Stimulated activated naive B cell treated with anti-CD40 and anti-IgM and Interleukin-4, amounts not matched to agents 10 μg/mL and 1 μg/mL and 100 μg/mL, for 72 hours (primary cell): ENCODE measurements around the gene CTSL.

ENCODE experiments used
- ATAC-seq, 2 donors: fragments of 150-1000 bp; cut with Tn5 transposase; replicated peaks; 2 replicates each; pipeline ENCODE4 v1.10.0; 2021; ENCODE audit warnings: moderate library complexity in 1 of 2
- DNase-seq: peaks from one replicate; pipeline ENCODE4 v3.0.0; 2021
- H3K27ac Mint-ChIP-seq: one replicate; pipeline ENCODE4 v1.8.0; 2022; ENCODE audit warnings: mild to moderate bottlenecking, mixed read lengths
- H3K27me3 Mint-ChIP-seq, 2 donors: one replicate each; pipeline ENCODE4 v1.8.0; 2022; ENCODE audit warnings: mixed read lengths in 2 of 2
- H3K36me3 Mint-ChIP-seq, 2 donors: one replicate each; pipeline ENCODE4 v1.8.0; 2022; ENCODE audit warnings: mixed read lengths in 2 of 2, mild to moderate bottlenecking in 1 of 2
- H3K4me1 Mint-ChIP-seq, 2 donors: one replicate each; pipeline ENCODE4 v1.8.0; 2022; ENCODE audit warnings: mixed read lengths in 2 of 2, mild to moderate bottlenecking in 1 of 2
- H3K4me3 Mint-ChIP-seq, 2 donors: one replicate each; pipeline ENCODE4 v1.8.0; 2022; ENCODE audit warnings: mild to moderate bottlenecking in 2 of 2, mixed read lengths in 2 of 2, moderate library complexity in 1 of 2
- H3K9me3 Mint-ChIP-seq, 2 donors: one replicate each; pipeline ENCODE4 v1.8.0; 2022; ENCODE audit warnings: mixed read lengths in 2 of 2, mild to moderate bottlenecking in 1 of 2

CTSL gene

DNA sequence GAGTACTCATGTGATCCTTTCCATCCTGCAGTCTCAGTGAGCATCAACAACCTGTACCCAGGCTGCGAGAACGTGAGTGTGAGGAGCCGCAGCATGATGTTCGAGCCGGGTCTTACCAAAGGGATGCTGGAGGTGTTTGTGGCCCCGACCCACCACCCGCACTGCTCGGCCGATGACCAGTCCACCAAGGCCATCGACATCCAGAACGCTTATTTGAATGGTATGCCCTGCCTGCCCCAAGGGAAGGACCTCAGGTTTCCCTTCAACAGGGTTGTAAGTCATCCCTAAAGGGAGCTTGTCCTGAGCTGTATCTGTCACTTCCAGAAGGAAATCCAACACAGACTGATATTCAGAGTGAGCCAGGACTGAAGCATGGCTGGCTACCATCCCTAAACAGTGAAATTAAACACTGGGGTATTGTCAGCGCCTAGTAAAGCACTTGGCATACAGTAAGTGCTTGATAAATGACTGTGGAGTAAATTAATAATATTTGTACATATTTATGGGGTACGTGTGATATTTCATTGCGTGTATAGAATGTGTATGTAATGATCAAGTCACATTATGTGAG is 39.3 kb upstream of the CTSL start:
- Mint-ChIP-seq H3K27me3 (no peaks in the 10 kb centered on the region), H3K27ac (no peak overlapping the region), H3K36me3 (no peaks in the 10 kb centered on the region), H3K9me3 (peaks cover 4 to 7% of the 10 kb centered on the region in 2 donors), H3K4me3 (no peak overlapping the region), H3K4me1 (peaks cover 6 to 15% of the 10 kb centered on the region in 2 donors)
- DNase-seq (no peak), ATAC-seq (no peak)

GRCh38 chr9:87687207-87687606 is 38.7 kb upstream of the CTSL start:
- Mint-ChIP-seq H3K36me3 (no peaks in the 10 kb centered on the region), H3K4me3 (no peak overlapping the region), H3K9me3 (peaks cover 4 to 7% of the 10 kb centered on the region in 2 donors), H3K27ac (no peak overlapping the region), H3K4me1 (peaks cover 6 to 15% of the 10 kb centered on the region in 2 donors), H3K27me3 (no peaks in the 10 kb centered on the region)
- DNase-seq (no peak), ATAC-seq (no peak)

DNA sequence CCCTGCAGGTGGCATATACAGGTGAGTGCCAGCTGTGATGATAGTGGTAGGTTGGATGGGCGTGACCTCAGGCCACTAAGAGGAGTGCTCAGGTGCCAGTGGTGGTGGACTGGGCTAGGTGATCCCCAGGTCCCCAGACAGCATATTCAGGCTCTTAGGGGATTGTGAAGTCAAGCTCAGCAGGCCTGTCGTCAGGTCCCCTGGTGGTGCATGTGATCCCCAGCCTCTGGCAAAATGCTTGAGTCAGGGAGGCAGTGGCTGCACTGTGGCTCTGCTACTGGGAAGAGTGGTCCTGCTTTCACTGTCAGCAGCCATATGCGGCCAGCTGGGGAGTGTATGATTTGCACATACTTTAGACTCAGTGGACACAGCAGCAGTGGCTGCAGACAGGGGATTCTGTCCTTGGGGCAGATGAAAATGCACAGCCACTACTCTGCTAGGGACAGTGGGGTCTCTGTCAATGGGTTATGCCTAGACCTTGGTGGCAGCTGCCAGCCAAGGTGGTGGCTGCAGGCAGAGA is 31.6 kb upstream of the CTSL start:
- ATAC-seq: no peak
- Mint-ChIP-seq H3K27ac (no peak overlapping the region), H3K36me3 (peaks cover 5 to 6% of the 10 kb centered on the region in 2 donors), H3K4me1 (no peaks in the 10 kb centered on the region), H3K9me3 (peaks cover 16 to 20% of the 10 kb centered on the region in 2 donors), H3K27me3 (no peaks in the 10 kb centered on the region), H3K4me3 (no peak overlapping the region)
- no peak for DNase-seq

DNA sequence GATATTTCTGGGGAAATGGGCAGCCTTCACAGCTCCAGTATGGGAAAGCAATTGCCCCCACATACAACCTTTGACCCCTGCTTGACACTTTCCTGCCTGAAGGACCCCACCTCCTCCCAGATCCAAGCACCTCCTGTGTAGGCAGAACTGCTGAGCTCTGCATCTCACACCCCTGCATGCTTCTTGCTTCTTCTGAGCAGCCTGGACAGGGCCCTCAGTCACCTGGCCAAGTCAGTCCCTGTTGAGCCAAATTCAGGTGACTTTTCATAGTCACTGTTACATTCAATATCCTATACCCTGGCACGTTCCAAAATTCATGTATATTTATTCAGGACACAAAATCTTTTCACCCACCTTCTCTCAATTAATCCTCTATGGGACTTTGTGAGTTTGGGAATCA is 30.4 kb upstream of the CTSL start:
- Mint-ChIP-seq H3K27ac (no peak overlapping the region), H3K9me3 (peaks cover 14 to 20% of the 10 kb centered on the region in 2 donors), H3K36me3 (peaks cover 5 to 6% of the 10 kb centered on the region in 2 donors), H3K27me3 (no peaks in the 10 kb centered on the region), H3K4me1 (no peaks in the 10 kb centered on the region), H3K4me3 (no peak overlapping the region)
- ATAC-seq (no peak), DNase-seq (no peak)

- ATAC-seq: no peak
- no peaks in the 10 kb centered on the region for H3K4me1 Mint-ChIP-seq
- H3K27me3 Mint-ChIP-seq: no peaks in the 10 kb centered on the region
- peaks cover 5 to 6% of the 10 kb centered on the region in 2 donors for H3K36me3 Mint-ChIP-seq
- H3K4me3 Mint-ChIP-seq: no peak overlapping the region
- no peak overlapping the region for H3K27ac Mint-ChIP-seq
- peaks cover 12 to 13% of the 10 kb centered on the region in 2 donors for H3K9me3 Mint-ChIP-seq
- DNase-seq: no peak
Measured at GRCh38 chr9:87696641-87697040, 29.3 kb upstream of the CTSL start.

DNA sequence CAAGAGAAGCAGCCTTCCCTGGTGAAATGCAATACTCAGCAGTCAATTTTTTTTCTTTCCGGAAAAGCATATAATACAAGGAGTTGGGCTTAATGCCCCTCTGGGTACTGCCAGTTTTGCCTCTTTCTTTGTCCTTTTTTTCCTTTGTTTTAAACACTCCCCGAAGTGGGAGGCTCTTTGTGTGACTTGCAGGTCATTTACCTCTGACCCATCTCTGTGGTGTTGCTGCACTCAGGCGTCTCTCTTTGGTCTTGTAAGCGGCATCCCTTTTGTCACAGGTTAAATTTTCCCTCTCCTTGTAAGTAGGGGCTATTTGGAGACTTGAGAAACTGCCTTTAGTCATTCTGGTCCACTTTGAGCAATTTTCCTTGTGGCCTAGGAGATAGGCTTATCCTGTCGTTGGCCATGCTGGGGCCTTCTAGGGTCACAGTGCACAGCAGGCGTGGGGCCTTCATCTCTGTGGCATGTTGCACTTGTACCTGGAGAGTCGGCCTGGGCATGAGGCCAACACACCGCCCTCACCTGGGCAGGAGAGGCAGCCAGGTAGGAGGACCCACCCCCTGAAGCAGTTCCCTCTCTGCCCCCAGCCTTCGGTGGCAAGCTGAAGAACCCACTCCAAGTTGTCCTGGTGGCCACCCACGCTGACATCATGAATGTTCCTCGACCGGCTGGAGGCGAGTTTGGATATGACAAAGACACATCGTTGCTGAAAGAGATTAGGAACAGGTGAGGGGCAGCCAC is 27.7 kb upstream of the CTSL start:
- no peaks in the 10 kb centered on the region for H3K27me3 Mint-ChIP-seq
- H3K4me3 Mint-ChIP-seq: no peak overlapping the region
- H3K27ac Mint-ChIP-seq: no peak overlapping the region

DNA sequence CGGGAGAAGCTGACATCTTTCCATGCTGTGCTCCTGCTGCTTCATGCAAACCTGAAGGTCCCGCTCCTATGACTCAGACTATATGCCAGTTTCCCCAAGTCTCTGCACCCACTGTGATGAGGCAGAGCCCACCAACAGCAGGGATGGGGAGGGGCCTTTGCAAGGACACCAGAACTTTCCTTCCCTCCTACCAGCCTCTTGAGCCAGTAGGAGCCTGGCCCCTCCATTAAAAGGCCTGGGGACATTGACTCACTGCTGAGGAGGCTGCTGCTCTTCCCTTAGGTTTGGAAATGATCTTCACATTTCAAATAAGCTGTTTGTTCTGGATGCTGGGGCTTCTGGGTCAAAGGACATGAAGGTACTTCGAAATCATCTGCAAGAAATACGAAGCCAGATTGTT is 26.1 kb upstream of the CTSL start:
- H3K4me3 Mint-ChIP-seq: no peak overlapping the region
- no peaks in the 10 kb centered on the region for H3K27me3 Mint-ChIP-seq
- ATAC-seq (no peak), DNase-seq (no peak)
- no peaks in the 10 kb centered on the region for H3K4me1 Mint-ChIP-seq
- H3K36me3 Mint-ChIP-seq: no peaks in the 10 kb centered on the region
- H3K9me3 Mint-ChIP-seq: no peaks in the 10 kb centered on the region
- H3K27ac Mint-ChIP-seq: no peak overlapping the region

More for the DNA sequence above, 27.7 kb upstream of the CTSL start:
- ATAC-seq (no peak), DNase-seq (no peak)
- no peaks in the 10 kb centered on the region for H3K4me1 Mint-ChIP-seq
- peaks cover 8% of the 10 kb centered on the region in 2 donors for H3K9me3 Mint-ChIP-seq
- H3K36me3 Mint-ChIP-seq: peaks cover 5 to 6% of the 10 kb centered on the region in 2 donors

DNA sequence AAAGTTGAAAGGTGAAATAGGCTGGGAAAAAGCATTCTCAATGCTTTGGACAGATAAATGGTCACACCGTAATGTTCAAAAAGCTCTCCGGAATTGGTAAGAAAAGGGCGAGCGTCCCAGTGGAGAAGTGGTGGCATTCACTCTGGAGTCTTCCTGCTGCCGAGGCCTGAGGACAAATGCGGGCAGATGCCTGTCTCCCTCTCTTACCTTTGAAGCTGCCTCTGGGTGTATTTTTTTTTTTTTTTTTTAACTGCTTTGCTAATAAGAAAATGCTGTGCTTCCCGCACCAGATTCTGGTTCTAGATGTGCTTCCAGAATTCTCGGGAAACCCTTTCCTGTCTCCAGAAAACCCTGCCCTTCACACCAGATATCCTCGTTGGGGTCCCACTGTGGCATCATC is 24.4 kb upstream of the CTSL start:
- Mint-ChIP-seq H3K27me3 (no peaks in the 10 kb centered on the region), H3K4me3 (no peak overlapping the region), H3K27ac (no peak overlapping the region), H3K9me3 (no peaks in the 10 kb centered on the region), H3K4me1 (no peaks in the 10 kb centered on the region), H3K36me3 (no peaks in the 10 kb centered on the region)
- ATAC-seq: no peak
- DNase-seq: no peak

- Mint-ChIP-seq H3K4me1 (no peaks in the 10 kb centered on the region), H3K27me3 (no peaks in the 10 kb centered on the region)
Measured at GRCh38 chr9:87701931-87702421, 23.9 kb upstream of the CTSL start.

DNA sequence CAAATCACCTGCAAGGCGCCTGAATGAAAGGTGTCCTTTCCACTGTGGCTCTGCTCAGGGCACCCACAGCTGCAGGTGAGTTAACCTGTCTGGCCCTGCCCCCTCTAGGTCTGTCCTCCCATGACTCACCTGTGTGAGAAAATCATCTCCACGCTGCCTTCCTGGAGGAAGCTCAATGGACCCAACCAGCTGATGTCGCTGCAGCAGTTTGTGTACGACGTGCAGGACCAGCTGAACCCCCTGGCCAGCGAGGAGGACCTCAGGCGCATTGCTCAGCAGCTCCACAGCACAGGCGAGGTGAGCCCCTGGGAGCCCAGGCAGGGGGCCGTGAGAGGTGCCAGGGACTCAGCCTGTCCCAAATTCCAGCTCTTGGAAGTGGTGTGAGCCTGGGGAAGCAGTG is 23.0 kb upstream of the CTSL start:
- no peaks in the 10 kb centered on the region for H3K36me3 Mint-ChIP-seq
- no peak overlapping the region for H3K4me3 Mint-ChIP-seq
- no peak for DNase-seq
- no peaks in the 10 kb centered on the region for H3K27me3 Mint-ChIP-seq
- H3K27ac Mint-ChIP-seq: no peak overlapping the region
- H3K9me3 Mint-ChIP-seq: no peaks in the 10 kb centered on the region
- no peaks in the 10 kb centered on the region for H3K4me1 Mint-ChIP-seq
- ATAC-seq: no peak

More at GRCh38 chr9:87701931-87702421, 23.9 kb upstream of the CTSL start:
- Mint-ChIP-seq H3K9me3 (no peaks in the 10 kb centered on the region), H3K4me3 (no peak overlapping the region), H3K27ac (no peak overlapping the region), H3K36me3 (no peaks in the 10 kb centered on the region)
- ATAC-seq (no peak), DNase-seq (no peak)

- Mint-ChIP-seq H3K36me3 (no peaks in the 10 kb centered on the region), H3K27me3 (no peaks in the 10 kb centered on the region), H3K9me3 (no peaks in the 10 kb centered on the region), H3K27ac (no peak overlapping the region), H3K4me3 (no peak overlapping the region), H3K4me1 (no peaks in the 10 kb centered on the region)
- DNase-seq: no peak
- ATAC-seq: no peak
Measured at GRCh38 chr9:87703636-87704276, 22.2 kb upstream of the CTSL start.

- no peaks in the 10 kb centered on the region for H3K9me3 Mint-ChIP-seq
- H3K36me3 Mint-ChIP-seq: no peaks in the 10 kb centered on the region
- ATAC-seq (no peak), DNase-seq (no peak)
- no peaks in the 10 kb centered on the region for H3K27me3 Mint-ChIP-seq
- H3K4me1 Mint-ChIP-seq: no peaks in the 10 kb centered on the region
- H3K27ac Mint-ChIP-seq: no peak overlapping the region
- H3K4me3 Mint-ChIP-seq: no peak overlapping the region
Measured at GRCh38 chr9:87704342-87704741, 21.6 kb upstream of the CTSL start.

GRCh38 chr9:87706066-87706739 is 19.7 kb upstream of the CTSL start:
- Mint-ChIP-seq H3K4me1 (no peaks in the 10 kb centered on the region), H3K4me3 (no peak overlapping the region), H3K27me3 (no peaks in the 10 kb centered on the region), H3K27ac (no peak overlapping the region), H3K9me3 (no peaks in the 10 kb centered on the region), H3K36me3 (no peaks in the 10 kb centered on the region)
- ATAC-seq (no peak), DNase-seq (no peak)

GRCh38 chr9:87707805-87708506 is 18.0 kb upstream of the CTSL start:
- DNase-seq (no peak), ATAC-seq (no peak)
- Mint-ChIP-seq H3K4me3 (no peak overlapping the region), H3K9me3 (peaks cover 0 to 3% of the 10 kb centered on the region in 2 donors), H3K36me3 (no peaks in the 10 kb centered on the region), H3K27me3 (peaks cover 0 to 4% of the 10 kb centered on the region in 2 donors), H3K4me1 (no peaks in the 10 kb centered on the region), H3K27ac (no peak overlapping the region)
